GM12864 (cell line): Measurements from ENCODE around the gene SPINK13.
"Not testable (repeated sequence)": the region's sequence is repeated elsewhere in the genome, so short reads cannot be mapped to it uniquely, and the experiment has no call there.

Experiments used
- DNase-seq: peaks from one replicate; pipeline ENCODE4 v3.0.0-alpha.2; 2011; ENCODE audit warnings: low read depth
- H3K4me3 ChIP-seq: 2 replicates; pipeline ENCODE4 v1.5.1; 2011; ENCODE audit warnings: mild to moderate bottlenecking, low read depth, low read length, control low read depth
- CTCF ChIP-seq: IDR thresholded peaks from 2 replicates; pipeline ENCODE4 v1.5.1; 2011; ENCODE audit warnings: low read depth, mild to moderate bottlenecking, moderate library complexity, low read length, control low read depth, inconsistent platforms; ENCODE audit errors: missing control alignments

Gene SPINK13

GRCh38 chr5:148314187-148314586 is 45.6 kb downstream of the SPINK13 start:
- no peak for TF ChIP-seq CTCF
- no peak overlapping the region for H3K4me3 ChIP-seq
- DNase-seq, result no peak

- no peak overlapping the region for H3K4me3 ChIP-seq
- TF ChIP-seq CTCF, result no peak
- DNase-seq, result no peak
These were observed 46.1 kb downstream of the SPINK13 start for GRCh38 chr5:148314731-148315130.

DNA sequence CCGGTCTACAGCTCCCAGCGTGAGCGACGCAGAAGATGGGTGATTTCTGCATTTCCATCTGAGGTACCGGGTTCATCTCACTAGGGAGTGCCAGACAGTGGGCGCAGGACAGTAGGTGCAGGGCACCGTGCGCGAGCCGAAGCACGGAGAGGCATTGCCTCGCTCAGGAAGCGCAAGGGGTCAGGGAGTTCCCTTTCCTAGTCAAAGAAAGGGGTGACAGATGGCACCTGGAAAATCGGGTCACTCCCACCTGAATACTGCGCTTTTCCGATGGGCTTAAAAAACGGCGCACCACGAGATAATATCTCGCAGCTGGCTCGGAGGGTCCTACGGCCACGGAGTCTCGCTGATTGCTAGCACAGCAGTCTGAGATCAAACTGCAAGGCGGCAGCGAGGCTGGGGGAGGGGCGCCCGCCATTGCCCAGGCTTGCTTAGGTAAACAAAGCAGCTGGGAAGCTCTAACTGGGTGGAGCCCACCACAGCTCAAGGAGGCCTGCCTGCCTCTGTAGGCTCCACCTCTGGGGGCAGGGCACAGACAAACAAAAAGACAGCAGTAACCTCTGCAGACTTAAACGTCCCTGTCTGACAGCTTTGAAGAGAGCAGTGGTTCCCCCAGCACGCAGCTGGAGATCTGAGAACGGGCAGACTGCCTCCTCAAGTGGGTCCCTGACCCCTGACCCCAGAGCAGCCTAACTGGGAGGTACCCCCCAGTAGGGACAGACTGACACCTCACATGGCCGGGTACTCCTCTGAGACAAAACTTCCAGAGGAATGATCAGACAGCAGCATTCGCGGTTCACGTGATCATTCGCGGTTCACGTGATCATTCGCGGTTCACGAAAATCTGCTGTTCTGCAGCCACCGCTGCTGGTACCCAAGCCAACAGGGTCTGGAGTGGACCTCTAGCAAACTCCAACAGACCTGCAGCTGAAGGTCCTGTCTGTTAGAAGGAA is 51.7 kb downstream of the SPINK13 start:
- not testable (repeated sequence) for DNase-seq, H3K4me3 ChIP-seq

- no peak for DNase-seq
- no peak overlapping the region for H3K4me3 ChIP-seq
- TF ChIP-seq CTCF, result no peak
These were observed 64.8 kb downstream of the SPINK13 start for GRCh38 chr5:148333262-148333849.

- no peak within 1 kb of the TSS for H3K4me3 ChIP-seq
- DNase-seq, result no peak
- no peak for TF ChIP-seq CTCF
These were observed 66.7 kb downstream of the SPINK13 start, which contains the start of gene SPINK9 for GRCh38 chr5:148335259-148335658. TSS of gene SPINK9 (plus strand) at chr5:148335559. CDS start at chr5:148335614, 55 bp downstream.
